Fibroblast of gingiva (primary cell): ENCODE data around the gene ARCN1.

ENCODE experiments used
- DNase-seq: peaks from one replicate; pipeline ENCODE4 v3.0.0-alpha.2; 2011; ENCODE audit warnings: low read depth

The ARCN1 gene

GRCh38 chr11:118639899-118640298 is 67.7 kb downstream of the ARCN1 start:
- DNase-seq: no peak

- DNase-seq: no peak
Measured at GRCh38 chr11:118640332-118641154, 68.3 kb downstream of the ARCN1 start.

GRCh38 chr11:118641397-118642019 is 69.3 kb downstream of the ARCN1 start:
- DNase-seq: no peak

- no peak for DNase-seq
Measured at GRCh38 chr11:118643142-118643994, 71.2 kb downstream of the ARCN1 start.

DNA sequence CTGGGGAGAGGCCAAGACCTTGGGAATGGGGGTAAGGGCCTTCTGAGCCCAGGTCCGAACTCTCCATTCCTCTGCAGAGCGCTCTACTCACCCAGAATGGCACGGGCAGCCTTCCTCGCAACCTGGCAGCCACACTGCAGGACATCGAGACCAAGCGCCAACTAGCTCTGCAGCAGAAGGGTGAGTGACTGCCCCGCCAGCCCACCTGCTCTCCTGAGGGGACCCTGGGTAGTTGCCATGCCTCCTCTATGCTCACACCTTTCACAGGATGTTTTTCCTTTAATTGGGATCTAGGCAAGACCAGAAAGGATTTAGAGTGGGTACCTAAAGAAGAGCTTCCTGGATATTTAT is 71.8 kb downstream of the ARCN1 start:
- no peak for DNase-seq

DNA sequence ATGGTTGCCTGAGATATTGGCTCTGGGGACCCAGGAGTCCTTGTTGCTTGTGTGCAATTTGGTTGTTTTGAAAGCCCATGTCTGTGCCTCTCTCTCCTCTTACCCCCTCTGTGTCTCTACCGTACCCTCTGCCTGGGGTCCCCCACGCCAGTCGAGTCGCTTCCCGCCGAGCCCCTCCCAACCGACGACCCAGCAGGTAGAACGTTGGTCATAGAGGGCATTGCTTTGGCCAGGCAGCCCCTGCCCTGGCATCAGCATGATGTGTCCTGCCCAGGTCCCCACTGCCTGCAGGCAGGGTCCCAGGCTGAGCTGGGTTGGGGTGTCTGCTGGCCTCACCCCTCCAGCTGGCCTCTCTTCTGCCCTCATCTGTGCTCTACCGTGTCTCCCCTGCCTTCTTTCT is 72.3 kb downstream of the ARCN1 start:
- no peak for DNase-seq

DNA sequence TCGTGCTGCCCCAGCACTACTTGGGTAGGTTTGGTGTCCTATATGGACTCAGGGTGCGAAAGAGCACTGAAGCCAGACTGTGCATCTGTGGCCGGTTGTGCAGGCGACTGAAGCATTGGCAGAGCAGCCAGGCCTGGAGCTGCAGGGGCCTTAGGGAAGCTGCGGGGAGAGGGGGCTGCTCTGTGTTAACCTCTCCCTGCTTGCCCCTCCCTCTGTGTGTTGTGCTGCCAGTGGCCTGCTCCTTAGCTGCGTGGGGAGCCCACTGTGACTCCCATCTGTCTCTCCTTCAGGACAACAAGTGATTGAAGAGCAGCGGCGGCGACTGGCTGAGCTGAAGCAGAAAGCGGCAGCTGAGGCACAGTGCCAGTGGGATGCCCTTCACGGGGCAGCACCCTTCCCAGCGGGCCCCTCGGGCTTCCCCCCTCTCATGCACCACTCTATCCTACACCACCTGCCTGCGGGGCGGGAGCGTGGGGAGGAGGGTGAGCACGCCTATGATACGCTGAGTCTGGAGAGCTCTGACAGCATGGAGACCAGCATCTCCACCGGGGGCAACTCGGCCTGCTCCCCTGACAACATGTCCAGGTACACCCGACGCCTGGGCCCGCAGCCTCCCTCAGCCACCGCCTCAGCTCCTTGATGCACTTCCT is 73.0 kb downstream of the ARCN1 start:
- no peak for DNase-seq

DNA sequence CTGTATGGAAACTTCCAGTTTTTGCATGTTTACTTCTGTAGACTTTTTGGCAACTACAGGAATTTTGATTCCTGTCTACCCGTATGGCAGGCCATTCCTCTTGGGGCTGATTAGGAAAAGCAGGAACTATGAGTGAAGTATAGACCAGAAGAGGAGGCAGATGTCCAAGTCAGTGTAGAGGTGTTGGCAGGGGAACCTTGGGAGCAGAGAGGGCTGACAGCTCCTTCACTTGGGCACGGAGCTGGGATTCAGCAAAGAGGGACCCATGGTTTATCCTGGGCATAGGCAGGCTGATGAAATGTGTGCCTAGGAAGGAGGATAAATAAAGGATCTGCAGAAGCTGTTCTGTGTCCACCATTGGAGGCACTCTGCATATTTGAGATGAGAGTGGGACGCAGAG is 74.2 kb downstream of the ARCN1 start:
- DNase-seq: no peak

DNA sequence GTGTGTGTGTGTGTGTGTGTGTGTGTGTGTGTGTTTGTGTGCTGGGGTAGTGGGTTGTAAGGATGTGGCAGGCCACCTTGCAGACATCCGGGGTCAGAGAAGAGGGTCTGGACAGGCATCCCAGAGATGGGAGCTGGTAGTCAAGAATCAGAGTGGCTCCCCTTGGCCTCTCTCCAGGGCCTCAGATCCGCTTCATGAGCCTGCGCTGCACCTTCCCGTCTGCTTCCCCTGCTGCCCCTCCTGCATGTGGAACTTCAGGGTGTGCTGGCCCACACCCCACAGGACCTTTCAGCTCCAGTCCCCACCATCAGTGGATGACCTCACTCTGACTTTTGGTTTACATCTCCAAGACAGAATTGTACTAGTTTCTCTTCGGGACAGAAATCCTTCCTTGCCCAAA is 76.1 kb downstream of the ARCN1 start:
- no peak for DNase-seq

DNA sequence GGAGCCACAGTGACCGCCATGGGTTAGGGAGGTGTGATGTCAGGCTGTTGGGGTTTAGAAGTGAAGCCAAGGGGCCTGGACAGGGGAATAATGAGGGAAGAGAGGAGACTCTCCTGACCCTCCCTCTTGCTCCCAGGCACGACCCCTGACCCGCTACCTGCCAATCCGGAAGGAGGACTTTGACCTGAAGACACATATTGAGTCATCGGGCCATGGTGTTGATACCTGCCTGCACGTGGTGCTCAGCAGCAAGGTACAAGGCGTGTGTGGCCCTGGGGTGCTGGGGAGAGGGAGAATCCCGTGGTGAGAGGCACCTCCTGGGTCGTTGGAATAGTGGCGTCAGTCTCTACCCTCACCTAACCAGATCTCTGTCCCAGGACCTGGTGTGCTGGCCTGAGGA is 77.7 kb downstream of the ARCN1 start:
- no peak for DNase-seq

GRCh38 chr11:118650366-118650765 is 78.2 kb downstream of the ARCN1 start:
- no peak for DNase-seq

GRCh38 chr11:118651820-118652219 is 79.6 kb downstream of the ARCN1 start:
- DNase-seq: no peak
